H9 (cell line): Measurements from ENCODE around the gene ADAT3. TPM values are rescaled to one million over a fixed set of nuclear protein-coding genes. Genes with fewer than 3 reads are reported as not detected.

Experiments
- DNase-seq: peaks from one replicate; pipeline ENCODE4 v3.0.0-alpha.2; 2017
- H2AFZ ChIP-seq: one replicate; pipeline ENCODE4 v1.6.1; 2013; ENCODE audit warnings: mild to moderate bottlenecking, low read length, control low read depth, moderate library complexity
- H2AK5ac ChIP-seq: 2 replicates; pipeline ENCODE4 v1.6.1; 2013; ENCODE audit warnings: low read length, control low read depth, mixed read lengths; ENCODE audit not compliant: insufficient read length
- H2BK120ac ChIP-seq: one replicate; pipeline ENCODE4 v1.6.1; 2013; ENCODE audit warnings: low read depth, mild to moderate bottlenecking, low read length, control low read depth, inconsistent platforms; ENCODE audit not compliant: poor library complexity, severe bottlenecking
- H2BK12ac ChIP-seq: 2 replicates; pipeline ENCODE4 v1.6.1; 2013; ENCODE audit warnings: low read length, control low read depth, mixed read lengths, low read depth; ENCODE audit not compliant: insufficient read length
- H2BK15ac ChIP-seq: 2 replicates; pipeline ENCODE4 v1.6.1; 2013; ENCODE audit warnings: low read depth, low read length, control low read depth
- H2BK20ac ChIP-seq: one replicate; pipeline ENCODE4 v1.6.1; 2013; ENCODE audit warnings: low read depth, mild to moderate bottlenecking, low read length, control low read depth, inconsistent platforms; ENCODE audit not compliant: poor library complexity, severe bottlenecking
- H2BK5ac ChIP-seq: 2 replicates; pipeline ENCODE4 v1.6.1; 2013; ENCODE audit warnings: low read length, control low read depth, mixed read lengths; ENCODE audit not compliant: insufficient read length
- H3K14ac ChIP-seq: 2 replicates; pipeline ENCODE4 v1.6.1; 2013; ENCODE audit warnings: low read length, control low read depth; ENCODE audit not compliant: insufficient read depth
- H3K18ac ChIP-seq: 2 replicates; pipeline ENCODE4 v1.6.1; 2013; ENCODE audit warnings: low read depth, mild to moderate bottlenecking, mixed read lengths, low read length, control low read depth; ENCODE audit not compliant: insufficient read length
- H3K23ac ChIP-seq: 2 replicates; pipeline ENCODE4 v1.6.1; 2013; ENCODE audit warnings: low read length, control low read depth, mixed read lengths, low read depth; ENCODE audit not compliant: insufficient read length
- H3K23me2 ChIP-seq: 2 replicates; pipeline ENCODE4 v1.6.1; 2013; ENCODE audit warnings: low read depth, mild to moderate bottlenecking, mixed read lengths, low read length, control low read depth; ENCODE audit not compliant: insufficient read length, poor library complexity, severe bottlenecking
- H3K27ac ChIP-seq: 2 replicates; pipeline ENCODE4 v1.5.1; 2013; ENCODE audit warnings: low read length, control low read depth, mixed read lengths, low read depth; ENCODE audit not compliant: insufficient read length
- H3K27me3 ChIP-seq: 2 replicates; pipeline ENCODE4 v1.6.1; 2013; ENCODE audit warnings: low read length, control low read depth, inconsistent platforms; ENCODE audit not compliant: insufficient read depth
- H3K4ac ChIP-seq: 2 replicates; pipeline ENCODE4 v1.6.1; 2013; ENCODE audit warnings: low read depth, mild to moderate bottlenecking, control low read depth, inconsistent platforms, low read length, moderate library complexity
- H3K4me1 ChIP-seq: 2 replicates; pipeline ENCODE4 v1.6.1; 2013; ENCODE audit warnings: low read length, control low read depth, inconsistent platforms; ENCODE audit not compliant: insufficient read depth
- H3K4me2 ChIP-seq: 2 replicates; pipeline ENCODE4 v1.6.1; 2013; ENCODE audit warnings: low read length, control low read depth, mixed read lengths; ENCODE audit not compliant: insufficient read length, insufficient read depth
- H3K56ac ChIP-seq: 2 replicates; pipeline ENCODE4 v1.6.1; 2013; ENCODE audit warnings: low read depth, mild to moderate bottlenecking, mixed read lengths, low read length, control low read depth; ENCODE audit not compliant: insufficient read length
- H3K79me1 ChIP-seq: 2 replicates; pipeline ENCODE4 v1.6.1; 2013; ENCODE audit warnings: low read depth, mild to moderate bottlenecking, moderate library complexity, low read length, control low read depth, inconsistent platforms; ENCODE audit not compliant: insufficient read depth, poor library complexity, severe bottlenecking
- H3K79me2 ChIP-seq: 2 replicates; pipeline ENCODE4 v1.6.1; 2013; ENCODE audit warnings: low read length, control low read depth, inconsistent platforms; ENCODE audit not compliant: insufficient read depth
- H3K9ac ChIP-seq: 2 replicates; pipeline ENCODE4 v1.6.1; 2013; ENCODE audit warnings: low read length, control low read depth, mixed read lengths; ENCODE audit not compliant: insufficient read length; ENCODE audit errors: extremely low read depth
- H3K9me3 ChIP-seq: one replicate; pipeline ENCODE4 v1.6.1; 2013; ENCODE audit warnings: low read depth, low read length, inconsistent platforms; ENCODE audit not compliant: control insufficient read depth
- H3T11ph ChIP-seq: one replicate; pipeline ENCODE4 v1.6.1; 2013; ENCODE audit warnings: mild to moderate bottlenecking, low read length, control low read depth, inconsistent platforms
- H4K20me1 ChIP-seq: one replicate; pipeline ENCODE4 v1.6.1; 2013; ENCODE audit not compliant: control insufficient read depth, insufficient read length, insufficient read depth
- H4K5ac ChIP-seq: 2 replicates; pipeline ENCODE4 v1.6.1; 2013; ENCODE audit warnings: low read depth, mild to moderate bottlenecking, mixed read lengths, low read length, control low read depth; ENCODE audit not compliant: insufficient read length
- H4K8ac ChIP-seq: replicated peaks from 2 replicates; pipeline ENCODE4 v1.6.1; 2013; ENCODE audit warnings: low read length, control low read depth, mixed read lengths, low read depth; ENCODE audit not compliant: insufficient read length
- H4K91ac ChIP-seq: 2 replicates; pipeline ENCODE4 v1.6.1; 2013; ENCODE audit warnings: low read depth, mild to moderate bottlenecking, moderate library complexity, mixed read lengths, low read length, control low read depth; ENCODE audit not compliant: insufficient read length
- H3K27ac Mint-ChIP-seq, 3 experiments: 2 replicates in 2 of 3; 3 replicates in 1 of 3; pipeline ENCODE4 v1.8.0; 2020 to 2021; ENCODE audit warnings: mixed read lengths in 3 of 3, mild to moderate bottlenecking in 1 of 3, moderate library complexity in 1 of 3
- H3K27me3 Mint-ChIP-seq: 2 replicates; pipeline ENCODE4 v1.8.0; 2021; ENCODE audit warnings: low read depth, mild to moderate bottlenecking, moderate library complexity, mixed read lengths
- H3K36me3 Mint-ChIP-seq, 3 experiments: 2 replicates in 2 of 3; 3 replicates in 1 of 3; pipeline ENCODE4 v1.8.0; 2020 to 2021; ENCODE audit warnings: low read depth in 3 of 3, mixed read lengths in 3 of 3; ENCODE audit not compliant: insufficient read depth in 1 of 3
- H3K4me1 Mint-ChIP-seq, 2 experiments: 2 replicates each; pipeline ENCODE4 v1.8.0; 2020; ENCODE audit warnings: mixed read lengths in 2 of 2
- H3K4me3 Mint-ChIP-seq, 2 experiments: 2 replicates in 1 of 2; 3 replicates in 1 of 2; pipeline ENCODE4 v1.8.0; 2020 to 2021; ENCODE audit warnings: mild to moderate bottlenecking in 2 of 2, mixed read lengths in 2 of 2, moderate library complexity in 1 of 2
- H3K9me3 Mint-ChIP-seq, 2 experiments: 2 replicates in 1 of 2; 3 replicates in 1 of 2; pipeline ENCODE4 v1.8.0; 2020; ENCODE audit warnings: mild to moderate bottlenecking in 2 of 2, mixed read lengths in 2 of 2, moderate library complexity in 1 of 2
- WGBS: extraction: QIAGEN DNeasy Blood & Tissue Kit; methylation state at CpG from one replicate; pipeline ENCODE4 v1.1.7; 2013; ENCODE audit warnings: missing lambda C conversion rate, low lambda C conversion rate, mixed read lengths; ENCODE audit not compliant: insufficient read length; ENCODE audit errors: extremely low coverage; 5-methylcytosine and 5-hydroxymethylcytosine counted together
- total RNA-seq: library from RNA; stranded (reverse); gene quantifications from 2 replicates; pipeline ENCODE4 v1.2.1, GENCODE V29; 2021
- TF ChIP-seq, protein P1 (sequence below): fragments of 200-600 bp; sonication (generic); conservative IDR thresholded peaks from 3 replicates; pipeline ENCODE4 v1.8.0; 2021; ENCODE audit warnings: antibody characterized with exemption, mild to moderate bottlenecking

The ADAT3 gene
- total RNA-seq, 1 experiment from 2014 or later, result 12.2 TPM

DNA sequence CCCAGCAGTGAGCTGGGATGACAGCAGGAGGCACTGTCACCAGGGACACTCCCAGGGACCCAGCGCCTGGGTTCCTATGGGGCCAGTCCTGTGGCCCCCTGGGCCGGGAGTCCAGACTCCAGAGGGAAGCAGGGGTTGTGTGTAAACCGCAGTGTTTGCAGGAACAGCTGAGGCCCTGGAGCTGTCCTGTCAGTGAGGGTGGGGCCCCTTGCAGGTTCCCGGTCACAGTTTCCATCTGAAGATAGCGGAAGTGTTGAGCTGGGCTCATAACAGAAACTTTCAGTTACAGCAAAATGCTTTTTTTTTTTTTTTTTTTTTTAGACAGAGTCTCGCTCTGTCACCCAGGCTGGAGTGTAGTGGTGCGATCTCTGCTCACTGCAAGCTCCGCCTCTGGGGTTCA lies 18.1 kb downstream of the ADAT3 start:
- Histone ChIP-seq H2BK12ac (no peak overlapping the region), H3K9me3 (no peaks in the 10 kb centered on the region), H4K5ac (no peak overlapping the region), H4K20me1 (no peaks in the 10 kb centered on the region), H3T11ph (no peak overlapping the region), H2AK5ac (no peak overlapping the region), H3K4me1 (no peaks in the 10 kb centered on the region; the same call in 1 of the 2 replicates), H3K23ac (no peak overlapping the region), H4K8ac (no peak overlapping the region), H4K91ac (no peak overlapping the region), H3K27ac (no peak overlapping the region), H3K4ac (no peak overlapping the region), H2BK15ac (no peak overlapping the region), H3K9ac (no peak overlapping the region), H3K27me3 (no peaks in the 10 kb centered on the region), H2AFZ (no peak overlapping the region), H2BK5ac (no peak overlapping the region), H3K14ac (no peak overlapping the region), H3K79me1 (no peaks in the 10 kb centered on the region), H2BK20ac (no peak overlapping the region), H3K79me2 (no peaks in the 10 kb centered on the region), H2BK120ac (no peak overlapping the region), H3K56ac (no peak overlapping the region), H3K23me2 (no peaks in the 10 kb centered on the region), H3K4me2 (no peak overlapping the region), H3K18ac (no peak overlapping the region)
- no peaks in the 10 kb centered on the region for H3K9me3 Mint-ChIP-seq
- H3K4me3 Mint-ChIP-seq, result no peak overlapping the region
- no peak for DNase-seq
- no peak overlapping the region for H3K27ac Mint-ChIP-seq
- H3K4me1 Mint-ChIP-seq, result no peaks in the 10 kb centered on the region
- H3K27me3 Mint-ChIP-seq, result peaks cover 7% of the 10 kb centered on the region
- TF ChIP-seq, protein P1, sequence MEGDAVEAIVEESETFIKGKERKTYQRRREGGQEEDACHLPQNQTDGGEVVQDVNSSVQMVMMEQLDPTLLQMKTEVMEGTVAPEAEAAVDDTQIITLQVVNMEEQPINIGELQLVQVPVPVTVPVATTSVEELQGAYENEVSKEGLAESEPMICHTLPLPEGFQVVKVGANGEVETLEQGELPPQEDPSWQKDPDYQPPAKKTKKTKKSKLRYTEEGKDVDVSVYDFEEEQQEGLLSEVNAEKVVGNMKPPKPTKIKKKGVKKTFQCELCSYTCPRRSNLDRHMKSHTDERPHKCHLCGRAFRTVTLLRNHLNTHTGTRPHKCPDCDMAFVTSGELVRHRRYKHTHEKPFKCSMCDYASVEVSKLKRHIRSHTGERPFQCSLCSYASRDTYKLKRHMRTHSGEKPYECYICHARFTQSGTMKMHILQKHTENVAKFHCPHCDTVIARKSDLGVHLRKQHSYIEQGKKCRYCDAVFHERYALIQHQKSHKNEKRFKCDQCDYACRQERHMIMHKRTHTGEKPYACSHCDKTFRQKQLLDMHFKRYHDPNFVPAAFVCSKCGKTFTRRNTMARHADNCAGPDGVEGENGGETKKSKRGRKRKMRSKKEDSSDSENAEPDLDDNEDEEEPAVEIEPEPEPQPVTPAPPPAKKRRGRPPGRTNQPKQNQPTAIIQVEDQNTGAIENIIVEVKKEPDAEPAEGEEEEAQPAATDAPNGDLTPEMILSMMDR, result no peak
- H3K36me3 Mint-ChIP-seq, result peaks cover 9 to 65% (median 48%) of the 10 kb centered on the region in 3 experiments; a peak in 6 of 7 replicates
- no CpG with 5 or more reads among the region's 8 CpGs for WGBS
